ENCODE data around the gene GUCY2C. TPM values are rescaled to one million over a fixed set of nuclear protein-coding genes. Genes with fewer than 3 reads are reported as not detected.

GUCY2C gene
- total and polyA plus RNA-seq, 2 donors (not counting 3 experiments of a cell fraction or from before 2014, with no cell fraction given), result not detected

DNA sequence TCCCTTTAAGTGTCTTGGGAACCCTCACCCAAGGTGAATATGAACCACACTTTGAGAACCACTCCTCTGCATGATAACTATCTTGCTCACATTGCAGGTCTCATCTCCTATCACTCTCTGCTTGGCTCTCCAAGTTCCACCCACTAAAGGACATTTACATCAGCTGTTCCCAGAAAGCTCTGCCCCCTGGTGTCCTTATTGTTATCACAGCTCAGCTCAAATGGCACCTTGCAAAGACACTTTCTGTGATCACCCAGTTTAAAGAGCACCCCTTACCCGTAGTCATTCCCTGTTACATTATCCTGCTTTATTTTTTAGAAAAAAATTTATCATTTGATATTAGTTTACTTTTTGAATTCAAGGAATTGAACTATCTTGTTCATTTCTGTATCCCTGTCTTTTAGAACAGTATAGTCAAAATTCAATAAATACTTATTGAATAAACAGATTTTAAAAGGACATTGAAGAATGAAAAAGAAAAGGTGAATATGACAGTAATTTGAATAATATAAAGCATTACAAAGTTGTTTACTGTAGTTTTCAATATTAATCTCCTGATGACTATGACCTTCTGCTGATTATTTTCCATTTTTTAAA, 20.5 kb upstream of the GUCY2C start:
- BruUV-seq (replicated peaks), result no TSS peak

DNA sequence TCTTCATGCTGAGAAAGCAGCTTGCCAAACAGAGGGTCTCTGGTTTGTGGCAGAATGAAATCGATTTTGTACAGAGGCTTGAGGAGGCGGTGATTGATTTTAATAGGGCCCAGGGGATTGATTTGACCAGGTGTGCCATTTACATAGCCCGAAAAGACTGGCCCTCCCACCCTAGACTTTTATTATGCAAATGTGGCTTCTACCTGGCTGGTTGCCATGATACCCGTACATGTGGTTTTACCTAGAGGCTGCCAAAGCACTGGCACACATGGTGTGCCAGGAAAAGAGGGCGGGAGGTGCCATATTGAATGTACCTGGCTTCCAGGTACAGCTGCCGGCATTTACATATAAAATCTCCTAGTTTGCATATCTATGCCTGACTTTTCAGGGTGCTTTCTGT, 18.0 kb upstream of the GUCY2C start:
- intact Hi-C loops (cut with micrococcal nuclease) (no loop called here), dilution Hi-C loops (cut with MboI; ENCODE audit: extremely low pct_ligation_motif_present, low sequenced_read_pairs) (no loop called here)
- Histone ChIP-seq H3K9ac (replicated peaks; ENCODE audit: extremely low read depth, insufficient read depth, low read length) (no peak overlapping the region), H2AFZ (ENCODE audit: low read depth, low read length) (no peak overlapping the region), H3K36me3 (ENCODE audit: control insufficient read depth in 2 of 2, extremely low read depth in 1 of 2, insufficient read depth in 2 of 2, low read length in 2 of 2) (no peaks in the 10 kb centered on the region), H3K27ac (ENCODE audit: insufficient read depth, low read depth, low read length) (no peak overlapping the region), H3K27me3 (ENCODE audit: control insufficient read depth in 2 of 2, insufficient read depth in 2 of 2, low read length in 2 of 2) (peaks cover 6 to 14% of the 10 kb centered on the region in 2 experiments), H3K4me2 (ENCODE audit: insufficient read depth, low read length) (no peak overlapping the region), H3K9me3 (replicated peaks; ENCODE audit: control insufficient read depth, insufficient read depth, low read length) (no peaks in the 10 kb centered on the region), H3K4me1 (ENCODE audit: control insufficient read depth, extremely low read depth, insufficient read depth, low read length) (no peaks in the 10 kb centered on the region), H3K4me3 (replicated peaks in 1 of 3; ENCODE audit: insufficient read depth in 1 of 3, low read depth in 1 of 3, low read length in 3 of 3) (no peak overlapping the region), H3K79me2 (ENCODE audit: control insufficient read depth, insufficient read depth, low read length) (no peaks in the 10 kb centered on the region), H3K9me1 (replicated peaks; ENCODE audit: control insufficient read depth, extremely low read depth, insufficient read depth, low read length) (no peaks in the 10 kb centered on the region), H4K20me1 (replicated peaks; ENCODE audit: control insufficient read depth, extremely low read depth, insufficient read depth, low read length) (no peaks in the 10 kb centered on the region)
- no peak for FAIRE-seq
- no TSS peak for BruUV-seq (replicated peaks)
- TF ChIP-seq FOS (IDR thresholded peaks at IDR 0.05; ENCODE audit: borderline replicate concordance, insufficient read depth, low read length), result no peak
- no peak for TF ChIP-seq POLR2AphosphoS5 (IDR thresholded peaks at IDR 0.05; ENCODE audit: insufficient read depth, low read depth, low read length)
- TF ChIP-seq JUN (IDR thresholded peaks at IDR 0.05; ENCODE audit: borderline replicate concordance, insufficient read depth, insufficient read length, low read depth), result no peak
- TF ChIP-seq, protein P1, sequence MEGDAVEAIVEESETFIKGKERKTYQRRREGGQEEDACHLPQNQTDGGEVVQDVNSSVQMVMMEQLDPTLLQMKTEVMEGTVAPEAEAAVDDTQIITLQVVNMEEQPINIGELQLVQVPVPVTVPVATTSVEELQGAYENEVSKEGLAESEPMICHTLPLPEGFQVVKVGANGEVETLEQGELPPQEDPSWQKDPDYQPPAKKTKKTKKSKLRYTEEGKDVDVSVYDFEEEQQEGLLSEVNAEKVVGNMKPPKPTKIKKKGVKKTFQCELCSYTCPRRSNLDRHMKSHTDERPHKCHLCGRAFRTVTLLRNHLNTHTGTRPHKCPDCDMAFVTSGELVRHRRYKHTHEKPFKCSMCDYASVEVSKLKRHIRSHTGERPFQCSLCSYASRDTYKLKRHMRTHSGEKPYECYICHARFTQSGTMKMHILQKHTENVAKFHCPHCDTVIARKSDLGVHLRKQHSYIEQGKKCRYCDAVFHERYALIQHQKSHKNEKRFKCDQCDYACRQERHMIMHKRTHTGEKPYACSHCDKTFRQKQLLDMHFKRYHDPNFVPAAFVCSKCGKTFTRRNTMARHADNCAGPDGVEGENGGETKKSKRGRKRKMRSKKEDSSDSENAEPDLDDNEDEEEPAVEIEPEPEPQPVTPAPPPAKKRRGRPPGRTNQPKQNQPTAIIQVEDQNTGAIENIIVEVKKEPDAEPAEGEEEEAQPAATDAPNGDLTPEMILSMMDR (IDR thresholded peaks at IDR 0.05; ENCODE audit: extremely low read depth in 1 of 2, insufficient read depth in 1 of 2, low read depth in 1 of 2, low read length in 2 of 2), result no peak
- no peak for TF ChIP-seq GATA2 (IDR thresholded peaks at IDR 0.05; ENCODE audit: insufficient read depth, insufficient read length, low read depth, low read length)
- no peak for TF ChIP-seq POLR2A (IDR thresholded peaks at IDR 0.05; ENCODE audit: low read depth, low read length)
- TF ChIP-seq MAX (IDR thresholded peaks at IDR 0.05; ENCODE audit: insufficient read depth, insufficient read length), result no peak
- no peak for TF ChIP-seq EZH2 (IDR thresholded peaks at IDR 0.05; ENCODE audit: borderline replicate concordance, low read depth, low read length, severe bottlenecking)
- TF ChIP-seq MYC (IDR thresholded peaks at IDR 0.05; ENCODE audit: low read depth, low read length), result no peak
- ChIA-PET CTCF (interaction anchor here (0.9 to 4.7 kb wide), 2 partner anchors 10 to 477 kb away, joined by 4 to 88 read pairs; no protein-coding TSS in a partner anchor), POLR2A (no interaction called here)
- DNase-seq (ENCODE audit: low read depth, low spot score), result no peak

More for the DNA sequence above, 20.5 kb upstream of the GUCY2C start:
- Histone ChIP-seq H3K4me3 (replicated peaks in 1 of 3; ENCODE audit: insufficient read depth in 1 of 3, low read depth in 1 of 3, low read length in 3 of 3) (no peak overlapping the region), H3K9me1 (replicated peaks; ENCODE audit: control insufficient read depth, extremely low read depth, insufficient read depth, low read length) (no peaks in the 10 kb centered on the region), H3K9me3 (replicated peaks; ENCODE audit: control insufficient read depth, insufficient read depth, low read length) (no peaks in the 10 kb centered on the region), H3K4me1 (ENCODE audit: control insufficient read depth, extremely low read depth, insufficient read depth, low read length) (no peaks in the 10 kb centered on the region), H4K20me1 (replicated peaks; ENCODE audit: control insufficient read depth, extremely low read depth, insufficient read depth, low read length) (no peaks in the 10 kb centered on the region), H3K79me2 (ENCODE audit: control insufficient read depth, insufficient read depth, low read length) (no peaks in the 10 kb centered on the region), H3K9ac (replicated peaks; ENCODE audit: extremely low read depth, insufficient read depth, low read length) (no peak overlapping the region), H3K27ac (ENCODE audit: insufficient read depth, low read depth, low read length) (no peak overlapping the region), H3K27me3 (ENCODE audit: control insufficient read depth in 2 of 2, insufficient read depth in 2 of 2, low read length in 2 of 2) (peaks cover 0 to 5% of the 10 kb centered on the region in 2 experiments), H3K36me3 (ENCODE audit: control insufficient read depth in 2 of 2, extremely low read depth in 1 of 2, insufficient read depth in 2 of 2, low read length in 2 of 2) (no peaks in the 10 kb centered on the region), H2AFZ (ENCODE audit: low read depth, low read length) (no peak overlapping the region), H3K4me2 (ENCODE audit: insufficient read depth, low read length) (no peak overlapping the region)
- intact Hi-C loops (cut with micrococcal nuclease) (loop anchor here (1.0 kb wide), 1 partner anchor 87 kb away; no protein-coding TSS in a partner anchor), dilution Hi-C loops (cut with MboI; ENCODE audit: extremely low pct_ligation_motif_present, low sequenced_read_pairs) (no loop called here)
- ChIA-PET POLR2A (no interaction called here), CTCF (interaction anchor here (0.7 to 4.7 kb wide), 12 partner anchors 13 to 553 kb away, joined by 3 to 88 read pairs (median 4); partner anchors contain the start of gene RERG)
- FAIRE-seq (peak; percentile 56), DNase-seq (ENCODE audit: low read depth, low spot score) (peak; percentile 52)
- TF ChIP-seq GATA2 (IDR thresholded peaks at IDR 0.05; ENCODE audit: insufficient read depth, insufficient read length, low read depth, low read length) (no peak), POLR2A (IDR thresholded peaks at IDR 0.05; ENCODE audit: low read depth, low read length) (no peak), POLR2AphosphoS5 (IDR thresholded peaks at IDR 0.05; ENCODE audit: insufficient read depth, low read depth, low read length) (no peak)
- TF ChIP-seq, protein P1 (IDR thresholded peaks at IDR 0.05; ENCODE audit: extremely low read depth in 1 of 2, insufficient read depth in 1 of 2, low read depth in 1 of 2, low read length in 2 of 2), result peak; percentile 41 to 54

Measured in endothelial cell of umbilical vein (primary cell).